Uterus (tissue), 2 donors: ENCODE measurements around the gene TMEM109.

Source experiments
- CTCF ChIP-seq, 4 experiments: fragments of 200-600 bp in 2 of 4; fragments of 450-650 bp in 2 of 4; sonication (generic) in 2 of 4; IDR thresholded peaks; one replicate each; pipeline ENCODE4 v1.5.1; 2016 to 2019; ENCODE audit warnings: antibody characterized with exemption in 4 of 4, mild to moderate bottlenecking in 2 of 4, moderate library complexity in 1 of 4
- POLR2A ChIP-seq, 2 donors: fragments of 450-650 bp; IDR thresholded peaks; one replicate each; pipeline ENCODE4 v1.6.1; 2016; ENCODE audit warnings: antibody characterized with exemption in 2 of 2, mild to moderate bottlenecking in 1 of 2, moderate library complexity in 1 of 2

GRCh38 chr11:60946601-60947264, 32.8 kb downstream of the TMEM109 start:
- TF ChIP-seq POLR2A (IDR thresholded peaks at IDR 0.05): no peak
- no peak for TF ChIP-seq CTCF (IDR thresholded peaks at IDR 0.05)
